HepG2 (cell line): ENCODE measurements around the gene PLCB1. TPM values are rescaled to one million over a fixed set of nuclear protein-coding genes. Genes with fewer than 3 reads are reported as not detected.

ENCODE experiments used
- ATF7 ChIP-seq, 2 experiments: fragments of 450-650 bp in 1 of 2; sonication (generic) in 1 of 2; formaldehyde crosslinking in 1 of 2; IDR thresholded peaks; 2 replicates each; pipeline versions ENCODE4 v1.4.0 to v1.6.1; 2016 to 2020; ENCODE audit warnings: antibody characterized with exemption in 1 of 2, mild to moderate bottlenecking in 1 of 2, missing genetic modification reagents in 1 of 2
- BRD4 ChIP-seq: sonication (generic); formaldehyde crosslinking; IDR thresholded peaks from 2 replicates; pipeline ENCODE4 v1.4.0; 2020; ENCODE audit warnings: missing genetic modification reagents
- DR1 ChIP-seq: sonication (generic); formaldehyde crosslinking; IDR thresholded peaks from 2 replicates; pipeline ENCODE4 v1.8.0; 2021; ENCODE audit warnings: mild to moderate bottlenecking, missing genetic modification reagents, inconsistent platforms
- FOXJ3 ChIP-seq: sonication (generic); formaldehyde crosslinking; IDR thresholded peaks from 2 replicates; pipeline ENCODE4 v1.4.0; 2020; ENCODE audit warnings: missing genetic modification reagents, mild to moderate bottlenecking, borderline replicate concordance
- HNF1A ChIP-seq, 2 experiments: sonication (generic) in 1 of 2; formaldehyde crosslinking in 1 of 2; IDR thresholded peaks; 2 replicates each; pipeline versions ENCODE4 v1.4.0 to v1.6.1; 2016 to 2020; ENCODE audit warnings: borderline replicate concordance in 1 of 2, low read depth in 1 of 2, mild to moderate bottlenecking in 1 of 2, missing genetic modification reagents in 1 of 2
- MLX ChIP-seq: IDR thresholded peaks from 2 replicates; pipeline ENCODE4 v1.6.1; 2016
- MYC ChIP-seq: sonication (generic); formaldehyde crosslinking; IDR thresholded peaks from 2 replicates; pipeline ENCODE4 v1.9.0; 2021; ENCODE audit warnings: missing genetic modification reagents, borderline replicate concordance
- NFKBIZ ChIP-seq: IDR thresholded peaks from 2 replicates; pipeline ENCODE4 v1.6.1; 2018; ENCODE audit warnings: missing genetic modification reagents, missing compliant biosample characterization
- NFYC ChIP-seq: IDR thresholded peaks from 2 replicates; pipeline ENCODE4 v1.6.1; 2016; ENCODE audit warnings: missing genetic modification reagents, missing compliant biosample characterization
- NR2F2 ChIP-seq: IDR thresholded peaks from 2 replicates; pipeline ENCODE4 v1.6.1; 2012; ENCODE audit warnings: low read depth, inconsistent platforms, borderline replicate concordance
- RELA ChIP-seq: sonication (generic); formaldehyde crosslinking; IDR thresholded peaks from 2 replicates; pipeline ENCODE4 v1.4.0; 2020; ENCODE audit warnings: missing genetic modification reagents
- SOX6 ChIP-seq, 2 experiments: fragments of 450-650 bp in 1 of 2; sonication (generic) in 1 of 2; formaldehyde crosslinking in 1 of 2; IDR thresholded peaks; 2 replicates each; pipeline versions ENCODE4 v1.4.0 to v1.6.1; 2017 to 2020; ENCODE audit warnings: antibody characterized with exemption in 1 of 2, mild to moderate bottlenecking in 1 of 2, missing genetic modification reagents in 1 of 2
- ZNF333 ChIP-seq: sonication (generic); formaldehyde crosslinking; IDR thresholded peaks from 2 replicates; pipeline ENCODE4 v1.4.0; 2020; ENCODE audit warnings: mild to moderate bottlenecking, missing genetic modification reagents, borderline replicate concordance
- ZNF782 ChIP-seq: sonication (generic); formaldehyde crosslinking; IDR thresholded peaks from 2 replicates; pipeline ENCODE4 v1.4.0; 2020; ENCODE audit warnings: missing genetic modification reagents, mild to moderate bottlenecking, borderline replicate concordance
- polyA plus RNA-seq, 8 experiments: library from polyadenylated mRNA; depleted of rRNA in 3 of 8; stranded (reverse) in 7 of 8; unstranded in 1 of 8; fragments of >200 nt; fragmentation: Illumina TruSeq in 4 of 8; extraction: Trizol in 4 of 8; gene quantifications; 2 replicates each; pipeline versions ENCODE4 v1.2.1 to v1.2.3, GENCODE V29; 2011 to 2016; ENCODE audit warnings: low read depth in 4 of 8, missing spikeins in 1 of 8, mixed read lengths in 1 of 8; ENCODE audit not compliant: insufficient read depth in 1 of 8
- total RNA-seq, 5 experiments: library from RNA; depleted of rRNA; stranded (reverse); fragments of >200 nt; fragmentation: Illumina TruSeq; extraction: Trizol; gene quantifications; 2 replicates each; pipeline ENCODE4 v1.2.3, GENCODE V29; 2016; ENCODE audit warnings: low read depth in 1 of 5
- TF ChIP-seq, protein P1 (sequence below): sonication (generic); formaldehyde crosslinking; IDR thresholded peaks from 2 replicates; pipeline ENCODE4 v1.8.0; 2022; ENCODE audit warnings: mild to moderate bottlenecking, missing genetic modification reagents, borderline replicate concordance
- TF ChIP-seq, protein P2 (sequence below): sonication (generic); formaldehyde crosslinking; IDR thresholded peaks from 2 replicates; pipeline ENCODE4 v1.5.1; 2020; ENCODE audit warnings: missing genetic modification reagents, mild to moderate bottlenecking, borderline replicate concordance
- TF ChIP-seq, protein P3 (sequence below): sonication (generic); formaldehyde crosslinking; conservative IDR thresholded peaks from 2 replicates; pipeline ENCODE4 v1.8.1; 2023; ENCODE audit warnings: missing genetic modification reagents
- TF ChIP-seq, protein P4 (sequence below): sonication (generic); formaldehyde crosslinking; IDR thresholded peaks from 2 replicates; pipeline ENCODE4 v1.4.0; 2020; ENCODE audit warnings: missing genetic modification reagents

PLCB1 gene
- total and polyA plus RNA-seq, 2 of the 13 experiments (the other 11 are each of a cell fraction or from before 2014, with no cell fraction given): 42.4 to 55.9 TPM

DNA sequence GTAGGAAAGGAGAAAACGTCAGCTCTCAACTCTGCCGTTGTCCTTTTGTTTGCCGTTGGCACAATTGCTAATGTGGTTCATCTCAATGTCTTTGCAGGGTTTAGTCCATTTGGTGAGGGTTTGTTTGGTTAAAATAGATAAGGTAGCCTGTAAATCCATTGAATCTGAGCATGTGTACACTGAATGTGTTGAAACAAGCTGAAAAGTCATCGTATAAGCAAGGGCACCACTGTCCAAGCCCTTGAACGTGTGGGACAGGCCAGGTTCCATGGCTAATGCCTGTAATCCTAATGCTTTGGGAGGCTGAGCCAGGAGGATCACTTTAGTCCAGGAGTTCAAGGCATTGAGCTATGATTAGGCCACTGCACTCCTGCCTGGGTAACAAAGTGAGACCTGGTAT, 712.1 kb downstream of the PLCB1 start (continued):
- TF ChIP-seq NFKBIZ (CRISPR knock-in tag): no peak
- no peak for TF ChIP-seq RELA (CRISPR knock-in tag)
- TF ChIP-seq MYC (CRISPR knock-in tag): no peak
- TF ChIP-seq, protein P1, sequence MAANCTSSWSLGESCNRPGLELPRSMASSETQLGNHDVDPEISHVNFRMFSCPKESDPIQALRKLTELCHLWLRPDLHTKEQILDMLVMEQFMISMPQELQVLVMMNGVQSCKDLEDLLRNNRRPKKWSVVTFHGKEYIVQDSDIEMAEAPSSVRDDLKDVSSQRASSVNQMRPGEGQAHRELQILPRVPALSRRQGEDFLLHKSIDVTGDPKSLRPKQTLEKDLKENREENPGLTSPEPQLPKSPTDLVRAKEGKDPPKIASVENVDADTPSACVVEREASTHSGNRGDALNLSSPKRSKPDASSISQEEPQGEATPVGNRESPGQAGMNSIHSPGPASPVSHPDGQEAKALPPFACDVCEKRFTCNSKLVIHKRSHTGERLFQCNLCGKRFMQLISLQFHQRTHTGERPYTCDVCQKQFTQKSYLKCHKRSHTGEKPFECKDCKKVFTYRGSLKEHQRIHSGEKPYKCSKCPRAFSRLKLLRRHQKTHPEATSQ (CRISPR knock-in tag): no peak; the same call in 1 of the 2 replicates
- TF ChIP-seq BRD4 (CRISPR knock-in tag): no peak
- no peak for TF ChIP-seq HNF1A (IDR thresholded peaks at IDR 0.05; ENCODE audit: low read depth)
- no peak for TF ChIP-seq HNF1A (CRISPR knock-in tag; IDR thresholded peaks at IDR 0.05; ENCODE audit: borderline replicate concordance)
- no peak for TF ChIP-seq DR1 (CRISPR knock-in tag)
- TF ChIP-seq NR2F2: peak; percentile 21; the same call in 1 of the 2 replicates
- TF ChIP-seq ZNF782: no peak
- no peak for TF ChIP-seq NFYC (CRISPR knock-in tag)
- TF ChIP-seq FOXJ3 (CRISPR knock-in tag): peak; percentile 49; the same call in 1 of the 2 replicates
- TF ChIP-seq, protein P2, sequence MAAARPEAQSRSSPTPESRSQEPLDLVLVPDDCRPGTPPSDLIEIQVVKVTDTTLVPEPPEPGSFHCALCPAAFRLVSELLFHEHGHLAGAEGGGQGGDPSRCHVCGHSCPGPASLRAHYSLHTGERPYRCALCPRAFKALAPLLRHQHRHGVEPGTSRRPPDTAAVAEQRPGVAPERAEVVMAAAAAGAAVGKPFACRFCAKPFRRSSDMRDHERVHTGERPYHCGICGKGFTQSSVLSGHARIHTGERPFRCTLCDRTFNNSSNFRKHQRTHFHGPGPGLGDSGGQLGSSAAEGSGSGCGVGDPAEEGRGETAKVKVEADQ (CRISPR knock-in tag): no peak
- no peak for TF ChIP-seq SOX6 (IDR thresholded peaks at IDR 0.05)
- peak; percentile 86 for TF ChIP-seq SOX6 (CRISPR knock-in tag; IDR thresholded peaks at IDR 0.05)
- TF ChIP-seq ATF7 (IDR thresholded peaks at IDR 0.05): no peak
- no peak for TF ChIP-seq ATF7 (CRISPR knock-in tag; IDR thresholded peaks at IDR 0.05)
- TF ChIP-seq, protein P3, sequence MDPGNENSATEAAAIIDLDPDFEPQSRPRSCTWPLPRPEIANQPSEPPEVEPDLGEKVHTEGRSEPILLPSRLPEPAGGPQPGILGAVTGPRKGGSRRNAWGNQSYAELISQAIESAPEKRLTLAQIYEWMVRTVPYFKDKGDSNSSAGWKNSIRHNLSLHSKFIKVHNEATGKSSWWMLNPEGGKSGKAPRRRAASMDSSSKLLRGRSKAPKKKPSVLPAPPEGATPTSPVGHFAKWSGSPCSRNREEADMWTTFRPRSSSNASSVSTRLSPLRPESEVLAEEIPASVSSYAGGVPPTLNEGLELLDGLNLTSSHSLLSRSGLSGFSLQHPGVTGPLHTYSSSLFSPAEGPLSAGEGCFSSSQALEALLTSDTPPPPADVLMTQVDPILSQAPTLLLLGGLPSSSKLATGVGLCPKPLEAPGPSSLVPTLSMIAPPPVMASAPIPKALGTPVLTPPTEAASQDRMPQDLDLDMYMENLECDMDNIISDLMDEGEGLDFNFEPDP (CRISPR knock-in tag): no peak
- TF ChIP-seq, protein P4, sequence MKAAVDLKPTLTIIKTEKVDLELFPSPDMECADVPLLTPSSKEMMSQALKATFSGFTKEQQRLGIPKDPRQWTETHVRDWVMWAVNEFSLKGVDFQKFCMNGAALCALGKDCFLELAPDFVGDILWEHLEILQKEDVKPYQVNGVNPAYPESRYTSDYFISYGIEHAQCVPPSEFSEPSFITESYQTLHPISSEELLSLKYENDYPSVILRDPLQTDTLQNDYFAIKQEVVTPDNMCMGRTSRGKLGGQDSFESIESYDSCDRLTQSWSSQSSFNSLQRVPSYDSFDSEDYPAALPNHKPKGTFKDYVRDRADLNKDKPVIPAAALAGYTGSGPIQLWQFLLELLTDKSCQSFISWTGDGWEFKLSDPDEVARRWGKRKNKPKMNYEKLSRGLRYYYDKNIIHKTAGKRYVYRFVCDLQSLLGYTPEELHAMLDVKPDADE (CRISPR knock-in tag): no peak
- no peak for TF ChIP-seq ZNF333 (CRISPR knock-in tag)
- no peak for TF ChIP-seq MLX (CRISPR knock-in tag)
